ENCODE data around the gene CD248. TPM values are rescaled to one million over a fixed set of nuclear protein-coding genes. Genes with fewer than 3 reads are reported as not detected.

CD248 gene
- total RNA-seq, 3 donors from 2014 or later: 17.3 to 69.1 (median 24.9) TPM

DNA sequence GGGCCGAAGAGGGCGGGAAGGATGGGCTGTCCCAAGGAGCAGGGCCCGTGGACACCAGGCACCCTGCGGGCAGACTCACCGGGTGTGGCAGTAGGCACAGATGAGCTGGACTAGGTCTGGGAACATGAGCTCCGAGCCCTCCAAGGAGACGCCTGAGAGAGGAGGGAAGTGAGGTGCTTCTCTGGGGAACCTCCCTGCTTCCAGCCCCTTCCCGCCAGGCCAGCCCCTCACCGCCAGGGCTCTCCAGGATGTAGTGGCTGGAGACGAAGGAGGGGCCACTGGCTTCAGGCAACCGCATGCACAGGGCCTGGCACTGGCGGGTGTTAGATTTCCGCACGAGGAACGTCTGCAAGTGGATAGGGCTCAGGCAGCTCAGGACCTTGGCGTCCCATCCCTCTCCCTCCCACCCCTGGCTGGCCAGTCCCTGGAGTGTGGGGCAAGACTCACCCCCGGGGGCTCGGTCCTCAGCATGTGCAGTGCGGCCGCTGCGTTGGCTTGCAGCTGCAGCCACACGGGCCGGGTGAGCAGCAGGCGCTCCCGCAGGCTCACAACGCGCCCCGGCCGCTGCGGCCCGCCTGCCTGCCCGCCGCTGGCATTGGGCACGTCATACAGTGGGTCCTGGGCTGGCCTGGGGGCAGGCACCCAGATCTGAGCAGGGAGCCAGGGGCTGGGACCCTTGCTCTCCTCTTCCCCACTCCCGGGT is 18.8 kb upstream of the CD248 start:
- Histone ChIP-seq H3K27me3 (no peaks in the 10 kb centered on the region), H3K9me3 (no peaks in the 10 kb centered on the region), H3K4me3 (peak overlapping the region; percentile 68 to 80 (median 70)), H3K36me3 (peaks cover 4% of the 10 kb centered on the region), H3K4me1 (peaks cover 0 to 8% of the 10 kb centered on the region in 2 donors), H3K27ac (peak overlapping the region; percentile 66 to 83)
- TF ChIP-seq, protein P1, sequence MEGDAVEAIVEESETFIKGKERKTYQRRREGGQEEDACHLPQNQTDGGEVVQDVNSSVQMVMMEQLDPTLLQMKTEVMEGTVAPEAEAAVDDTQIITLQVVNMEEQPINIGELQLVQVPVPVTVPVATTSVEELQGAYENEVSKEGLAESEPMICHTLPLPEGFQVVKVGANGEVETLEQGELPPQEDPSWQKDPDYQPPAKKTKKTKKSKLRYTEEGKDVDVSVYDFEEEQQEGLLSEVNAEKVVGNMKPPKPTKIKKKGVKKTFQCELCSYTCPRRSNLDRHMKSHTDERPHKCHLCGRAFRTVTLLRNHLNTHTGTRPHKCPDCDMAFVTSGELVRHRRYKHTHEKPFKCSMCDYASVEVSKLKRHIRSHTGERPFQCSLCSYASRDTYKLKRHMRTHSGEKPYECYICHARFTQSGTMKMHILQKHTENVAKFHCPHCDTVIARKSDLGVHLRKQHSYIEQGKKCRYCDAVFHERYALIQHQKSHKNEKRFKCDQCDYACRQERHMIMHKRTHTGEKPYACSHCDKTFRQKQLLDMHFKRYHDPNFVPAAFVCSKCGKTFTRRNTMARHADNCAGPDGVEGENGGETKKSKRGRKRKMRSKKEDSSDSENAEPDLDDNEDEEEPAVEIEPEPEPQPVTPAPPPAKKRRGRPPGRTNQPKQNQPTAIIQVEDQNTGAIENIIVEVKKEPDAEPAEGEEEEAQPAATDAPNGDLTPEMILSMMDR (IDR thresholded peaks at IDR 0.05): no peak
- TF ChIP-seq POLR2AphosphoS5 (IDR thresholded peaks at IDR 0.05) (no peak), POLR2A (IDR thresholded peaks at IDR 0.05) (no peak)
- DNase-seq (ENCODE audit: low spot score in 2 of 2): no peak
- intact Hi-C loops (cut with DNase I; ENCODE audit: low total_unique reads): no loop called here

GRCh38 chr11:66334605-66335442 is 18.0 kb upstream of the CD248 start:
- peak overlapping the region; percentile 68 to 80 (median 70) for H3K4me3 ChIP-seq
- peaks cover 0 to 8% of the 10 kb centered on the region in 2 donors for H3K4me1 ChIP-seq
- intact Hi-C loops (cut with DNase I; ENCODE audit: low total_unique reads): no loop called here
- no peaks in the 10 kb centered on the region for H3K36me3 ChIP-seq
- peak overlapping the region in 1 of 2 donors; percentile 83 for H3K27ac ChIP-seq
- DNase-seq (ENCODE audit: low spot score in 2 of 2): no peak
- no peaks in the 10 kb centered on the region for H3K9me3 ChIP-seq
- no peak for TF ChIP-seq POLR2A (IDR thresholded peaks at IDR 0.05)
- TF ChIP-seq, protein P1 (IDR thresholded peaks at IDR 0.05): no peak
- TF ChIP-seq POLR2AphosphoS5 (IDR thresholded peaks at IDR 0.05): no peak
- no peaks in the 10 kb centered on the region for H3K27me3 ChIP-seq

DNA sequence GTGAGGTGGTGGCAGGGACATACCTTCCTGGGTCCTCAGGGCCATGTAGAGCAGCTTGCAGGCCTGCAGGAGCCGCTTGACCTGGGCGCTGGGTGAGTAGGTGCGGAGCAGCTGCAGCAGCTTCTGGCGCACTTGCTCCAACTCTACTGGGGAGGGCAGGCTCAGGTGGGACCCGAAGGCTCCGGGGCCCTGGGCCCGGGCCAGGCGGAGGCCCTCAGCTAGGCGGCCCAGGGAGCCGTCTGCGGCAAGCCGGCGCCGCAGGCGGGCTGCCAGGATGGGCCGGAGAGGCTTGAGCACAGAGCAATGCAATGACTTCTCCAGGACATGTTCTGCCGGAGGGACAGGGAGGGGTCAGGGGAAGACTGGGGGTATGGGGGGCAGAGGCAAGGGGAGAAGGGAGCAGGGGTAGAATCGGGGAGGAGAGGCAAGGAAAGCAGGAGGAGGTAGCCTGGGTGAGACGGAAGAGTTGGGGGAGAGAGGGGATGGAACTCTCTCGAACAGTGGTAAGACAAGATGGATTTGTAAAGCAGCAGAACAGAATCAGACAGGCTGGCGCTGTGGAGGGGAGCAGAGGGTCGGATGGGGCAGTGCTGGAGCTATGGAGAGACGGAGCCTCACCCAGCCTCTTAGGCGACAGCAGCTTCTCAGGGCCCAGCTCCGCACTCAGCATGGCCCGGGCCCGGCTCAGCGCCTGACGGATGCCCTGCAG is 17.2 kb upstream of the CD248 start:
- Histone ChIP-seq H3K9me3 (no peaks in the 10 kb centered on the region), H3K27me3 (no peaks in the 10 kb centered on the region), H3K27ac (no peak overlapping the region), H3K4me1 (peaks cover 0 to 8% of the 10 kb centered on the region in 2 donors), H3K36me3 (no peaks in the 10 kb centered on the region), H3K4me3 (peak overlapping the region in 1 of 3 donors; percentile 80)
- TF ChIP-seq POLR2A (IDR thresholded peaks at IDR 0.05) (no peak), POLR2AphosphoS5 (IDR thresholded peaks at IDR 0.05) (no peak)
- TF ChIP-seq, protein P1 (IDR thresholded peaks at IDR 0.05): no peak
- no peak for DNase-seq (ENCODE audit: low spot score in 2 of 2)
- intact Hi-C loops (cut with DNase I; ENCODE audit: low total_unique reads): no loop called here

DNA sequence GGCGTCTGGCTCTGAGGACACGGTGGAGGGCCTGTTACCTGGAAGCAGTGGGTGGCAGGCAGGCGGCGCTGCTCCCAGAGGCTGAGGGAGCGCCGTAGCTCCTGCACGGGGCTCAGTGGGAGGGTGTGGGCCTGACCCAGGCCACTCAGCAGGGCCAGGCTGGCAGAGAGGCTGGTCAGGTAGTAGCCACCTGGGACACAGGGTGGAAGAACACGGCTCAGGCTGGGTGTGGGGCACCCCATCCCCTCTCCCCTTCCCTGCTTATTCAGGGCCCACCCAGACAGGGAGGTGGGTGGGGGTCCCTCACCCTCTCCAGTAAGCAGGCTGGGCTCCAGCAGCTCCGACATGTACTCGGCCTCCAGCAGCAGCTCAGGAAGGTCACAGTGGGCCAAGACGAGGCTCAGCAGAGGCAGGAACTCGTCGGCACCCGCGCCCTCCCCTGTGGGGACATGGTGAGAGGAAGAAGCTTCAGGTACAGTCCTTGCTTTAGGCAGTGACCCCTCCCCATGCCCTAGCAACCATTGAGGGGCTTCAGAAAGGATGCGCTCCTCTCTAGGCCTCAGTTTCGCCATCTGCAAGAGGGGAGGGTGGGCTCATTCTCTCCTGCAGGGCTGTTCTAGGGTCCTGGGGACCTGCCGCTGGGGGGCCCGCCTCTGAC is 16.5 kb upstream of the CD248 start:
- H3K27me3 ChIP-seq: no peaks in the 10 kb centered on the region
- H3K36me3 ChIP-seq: no peaks in the 10 kb centered on the region
- H3K4me3 ChIP-seq: no peak overlapping the region
- peaks cover 0 to 8% of the 10 kb centered on the region in 2 donors for H3K4me1 ChIP-seq
- DNase-seq (ENCODE audit: low spot score in 2 of 2): no peak
- H3K9me3 ChIP-seq: no peaks in the 10 kb centered on the region
- TF ChIP-seq POLR2A (IDR thresholded peaks at IDR 0.05): no peak
- no peak for TF ChIP-seq POLR2AphosphoS5 (IDR thresholded peaks at IDR 0.05)
- TF ChIP-seq, protein P1 (IDR thresholded peaks at IDR 0.05): no peak
- H3K27ac ChIP-seq: no peak overlapping the region
- intact Hi-C loops (cut with DNase I; ENCODE audit: low total_unique reads): no loop called here
